GM19023 (cell line): ENCODE data around the gene LRRC75B.
"Not testable (repeated sequence)": the region's sequence is repeated elsewhere in the genome, so short reads cannot be mapped to it uniquely, and the experiment has no call there.

Experiments
- ATAC-seq: cut with Tn5 transposase; IDR thresholded peaks from one replicate; pipeline ENCODE4 v1.9.1; 2021; ENCODE audit warnings: mild to moderate bottlenecking, moderate library complexity; ENCODE audit not compliant: unreplicated experiment

Gene LRRC75B, protein sequence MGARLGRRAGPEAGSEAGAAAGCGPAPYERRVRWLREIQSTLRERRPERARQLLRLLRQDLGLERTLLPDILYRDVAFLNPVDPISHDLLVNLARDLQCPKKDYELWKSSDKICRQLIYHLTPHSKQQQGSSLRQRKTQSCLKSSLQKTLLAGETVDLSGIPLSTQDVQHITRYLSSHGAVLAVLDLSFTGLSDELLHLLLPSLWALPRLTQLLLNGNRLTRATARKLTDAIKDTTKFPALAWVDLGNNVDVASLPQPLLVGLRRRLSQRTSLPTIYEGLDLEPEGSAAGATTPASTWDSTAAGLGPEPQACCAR

DNA sequence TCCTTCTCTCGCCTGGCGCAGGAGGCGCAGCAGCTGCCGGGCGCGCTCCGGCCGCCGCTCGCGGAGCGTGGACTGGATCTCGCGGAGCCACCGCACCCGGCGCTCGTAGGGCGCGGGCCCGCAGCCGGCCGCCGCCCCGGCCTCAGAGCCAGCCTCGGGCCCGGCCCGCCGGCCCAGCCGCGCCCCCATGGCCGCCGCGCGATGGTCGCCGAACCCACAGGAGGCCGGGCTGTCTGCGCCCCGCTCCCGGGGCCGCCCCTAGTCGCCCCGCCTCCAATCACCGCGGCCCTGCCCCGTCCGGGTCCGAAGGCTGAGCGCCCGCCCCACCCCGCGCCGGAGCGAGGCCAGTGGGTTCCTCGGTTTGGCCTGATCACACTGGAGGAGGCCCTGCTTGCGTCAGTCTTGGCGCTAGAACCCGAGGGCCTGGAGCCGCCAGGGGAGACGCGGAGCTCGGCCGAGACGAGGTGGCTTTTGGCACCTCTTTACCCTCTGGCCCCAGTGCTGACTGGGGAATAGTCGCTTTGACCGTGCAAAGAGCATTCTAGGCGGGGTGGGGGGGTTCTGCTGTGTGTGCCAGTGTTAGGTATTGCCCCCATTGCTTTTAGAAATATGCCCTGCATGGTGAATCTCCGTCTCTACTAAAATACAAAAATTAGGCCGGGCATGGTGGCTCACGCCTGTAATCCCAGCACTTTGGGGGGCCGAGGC is at the start of gene LRRC75B:
Gene LRRC75B (minus strand): TSS at position 223 of the 708 bp plus-strand sequence. CDS start 34 bp downstream, at position 189.
- peak; percentile 78 for ATAC-seq

DNA sequence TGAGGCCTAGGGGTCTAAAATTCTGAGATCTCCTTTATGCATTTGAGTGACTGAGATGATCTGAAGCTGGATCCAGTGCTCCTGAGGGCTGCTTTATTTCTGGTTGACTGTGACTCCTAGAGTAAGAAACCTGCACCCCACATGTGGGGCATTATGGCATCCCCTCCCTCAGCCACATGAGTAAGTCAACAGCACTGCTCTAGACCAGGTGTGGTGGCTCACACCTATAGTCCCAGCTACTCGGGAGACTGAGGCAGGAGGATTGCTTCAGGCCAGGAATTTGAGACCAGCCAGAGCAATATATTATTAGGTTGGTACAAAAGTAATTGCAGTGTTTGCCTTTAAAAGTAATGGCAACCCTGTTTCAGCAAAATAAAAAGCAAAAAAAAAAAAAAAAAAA is 49.4 kb upstream of the LRRC75B start:
- ATAC-seq: not testable (repeated sequence)

DNA sequence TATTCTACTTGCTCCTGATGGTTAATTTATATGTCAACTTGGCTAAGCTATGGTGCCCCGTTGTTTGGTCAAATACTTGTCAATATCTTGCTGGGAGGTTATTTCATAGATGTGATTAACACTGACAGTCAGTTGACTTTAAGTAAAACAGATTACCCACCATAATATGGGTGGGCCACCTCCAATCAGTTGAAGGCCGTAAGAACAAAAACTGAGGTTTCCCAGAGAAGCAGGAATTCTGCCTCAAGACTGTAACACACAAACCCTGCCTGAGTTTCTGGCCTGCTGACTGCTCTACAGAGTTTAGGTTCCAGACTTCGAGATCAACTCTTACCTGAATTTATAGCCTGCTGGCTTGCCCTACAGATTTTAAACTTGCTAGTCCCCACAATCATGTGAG is 43.6 kb upstream of the LRRC75B start:
- ATAC-seq: not testable (repeated sequence)

DNA sequence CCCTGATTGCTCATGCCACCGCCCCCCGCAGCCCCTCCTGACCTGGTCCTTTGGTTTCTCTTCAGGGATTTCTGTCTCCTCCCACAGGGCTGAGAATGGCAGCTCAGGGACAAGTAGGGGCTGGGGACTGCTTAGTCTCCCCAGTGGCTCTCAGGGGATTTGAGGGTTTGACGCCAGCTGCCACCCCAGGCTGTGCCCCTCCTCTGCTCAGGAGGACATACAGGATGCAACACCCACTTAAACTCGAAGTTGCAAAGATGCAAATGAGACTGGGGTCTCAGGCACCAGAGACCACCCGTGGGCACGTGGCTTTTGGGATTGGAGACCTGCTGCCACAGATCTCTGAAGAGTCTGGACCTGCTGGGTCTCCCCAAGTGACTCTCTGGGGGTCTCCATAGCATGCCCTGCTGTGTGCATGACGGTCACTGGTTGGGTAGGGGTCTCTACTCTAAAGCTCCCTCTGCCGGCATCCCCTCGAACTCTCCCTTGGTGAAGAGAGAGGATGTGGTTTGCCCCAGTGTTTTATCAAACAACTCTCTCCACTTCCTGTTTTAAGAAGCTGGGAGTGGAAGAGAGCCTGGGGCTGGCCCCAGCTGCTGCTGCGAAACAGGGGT is 42.0 kb upstream of the LRRC75B start:
- ATAC-seq: not testable (repeated sequence)

DNA sequence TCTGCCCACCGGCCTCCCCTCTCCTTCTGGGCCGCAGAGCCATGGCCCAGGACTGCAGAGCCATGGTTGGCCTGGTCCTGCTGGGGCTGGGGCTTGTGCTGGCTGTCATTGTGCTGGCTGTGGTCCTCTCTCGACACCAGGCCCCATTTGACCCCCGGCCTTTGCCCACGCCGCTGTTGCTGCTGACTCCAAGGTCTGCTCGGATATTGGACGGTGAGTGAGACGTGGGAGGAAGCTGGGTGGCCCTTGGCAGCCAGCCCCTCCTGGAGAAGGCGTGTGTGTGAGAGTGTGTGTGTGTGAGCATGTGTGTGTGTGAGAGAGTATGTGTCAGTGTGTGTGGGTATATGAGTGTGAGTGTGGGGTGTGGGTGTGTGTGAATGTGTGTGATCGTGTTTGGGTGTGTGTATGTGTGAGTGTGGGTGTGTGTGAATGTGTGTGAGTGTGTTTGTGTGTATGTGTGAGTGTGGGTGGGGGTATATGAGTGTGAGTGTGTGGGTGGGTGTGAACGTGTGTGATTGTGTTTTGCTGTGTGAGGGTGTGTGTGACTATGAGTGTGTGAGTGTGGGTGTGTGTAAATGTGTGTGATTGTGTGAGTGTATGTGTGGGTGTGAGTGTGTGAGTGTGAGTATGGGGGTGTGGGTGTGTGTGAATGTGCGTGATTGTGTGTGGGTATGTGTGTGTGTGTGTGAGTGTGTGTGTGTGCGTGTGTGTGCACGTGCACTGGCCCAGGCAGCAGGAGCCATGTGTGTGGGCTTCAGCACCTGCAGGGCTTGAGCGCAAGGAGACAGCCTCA is 40.6 kb upstream of the LRRC75B start:
- not testable (repeated sequence) for ATAC-seq

DNA sequence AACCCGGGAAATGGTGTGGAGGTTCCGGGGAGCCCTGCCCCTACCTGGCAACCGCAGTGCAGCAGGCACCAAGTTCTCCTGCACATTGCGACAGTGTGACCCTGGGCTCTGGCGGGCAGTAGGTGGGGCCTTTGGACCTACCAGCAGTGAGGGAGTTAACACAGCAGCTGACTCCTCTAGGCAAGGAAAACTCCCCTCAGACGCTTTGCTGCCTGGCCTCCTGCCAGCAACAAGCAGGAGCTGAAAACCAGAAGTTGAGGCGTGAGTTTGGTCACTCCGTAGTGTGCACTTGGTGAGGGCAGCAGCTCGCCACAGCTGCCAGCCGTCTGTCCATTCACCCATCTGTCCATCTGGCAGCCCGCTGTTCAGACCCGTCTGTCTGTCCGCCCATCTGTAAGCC is 39.8 kb upstream of the LRRC75B start:
- not testable (repeated sequence) for ATAC-seq

DNA sequence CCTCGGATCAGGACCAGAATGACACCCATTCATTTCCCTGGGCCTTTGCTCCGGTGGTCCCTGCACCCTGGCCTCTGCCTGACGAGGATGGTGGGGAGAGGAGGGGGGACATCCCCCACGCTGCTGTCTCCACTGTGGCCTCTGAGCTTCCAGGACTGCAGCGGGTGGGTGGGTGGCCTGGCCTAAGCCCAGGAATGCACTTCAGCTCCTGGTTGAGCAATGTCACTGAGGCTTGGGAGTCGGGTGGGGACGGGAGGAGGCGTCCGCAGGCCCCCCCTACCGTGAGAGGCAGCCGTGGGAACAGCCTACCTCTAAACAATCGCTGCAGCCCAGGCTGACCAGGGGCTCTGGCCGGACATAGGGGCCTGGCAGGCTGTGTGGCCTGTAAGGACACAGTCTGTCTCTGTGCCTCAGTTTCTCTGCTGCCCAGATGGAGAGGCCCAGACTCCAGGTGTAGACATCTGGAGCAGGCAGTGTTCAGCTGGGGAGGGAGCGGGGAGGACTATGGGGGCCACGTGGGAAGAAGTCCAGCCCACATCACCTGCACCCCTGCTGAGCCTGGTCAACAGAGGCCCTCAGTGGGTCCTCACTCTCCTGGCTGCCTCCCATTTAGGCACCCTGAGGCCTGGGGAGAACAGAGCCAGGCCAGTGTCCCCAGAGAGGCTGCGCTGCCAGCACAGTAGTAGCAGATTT is 38.7 kb upstream of the LRRC75B start:
- not testable (repeated sequence) for ATAC-seq

DNA sequence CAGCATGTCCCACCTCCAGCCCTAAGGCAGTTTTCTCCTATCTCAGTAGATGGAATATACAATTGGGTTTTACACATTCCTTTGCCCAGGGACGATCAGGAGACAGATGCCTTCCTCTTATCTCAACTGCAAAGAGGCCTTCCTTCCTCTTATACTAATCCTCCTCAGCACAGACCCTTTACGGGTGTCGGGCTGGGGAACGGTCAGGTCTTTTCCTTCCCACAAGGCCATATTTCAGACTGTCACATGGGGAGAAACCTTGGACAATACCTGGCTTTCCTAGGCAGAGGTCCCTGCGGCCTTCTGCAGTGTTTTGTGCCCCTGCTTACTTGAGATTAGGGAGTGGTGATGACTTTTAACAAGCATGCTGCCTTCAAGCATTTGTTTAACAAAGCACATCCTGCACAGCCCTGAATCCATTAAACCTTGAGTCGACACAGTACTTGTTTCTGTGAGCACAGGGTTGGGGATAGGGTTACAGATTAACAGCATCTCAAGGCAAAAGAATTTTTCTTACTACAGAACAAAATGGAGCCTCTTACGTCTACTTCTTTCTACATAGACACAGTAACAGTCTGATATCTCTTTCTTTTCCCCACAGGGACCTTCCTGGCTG is 38.0 kb upstream of the LRRC75B start:
- ATAC-seq: not testable (repeated sequence)

DNA sequence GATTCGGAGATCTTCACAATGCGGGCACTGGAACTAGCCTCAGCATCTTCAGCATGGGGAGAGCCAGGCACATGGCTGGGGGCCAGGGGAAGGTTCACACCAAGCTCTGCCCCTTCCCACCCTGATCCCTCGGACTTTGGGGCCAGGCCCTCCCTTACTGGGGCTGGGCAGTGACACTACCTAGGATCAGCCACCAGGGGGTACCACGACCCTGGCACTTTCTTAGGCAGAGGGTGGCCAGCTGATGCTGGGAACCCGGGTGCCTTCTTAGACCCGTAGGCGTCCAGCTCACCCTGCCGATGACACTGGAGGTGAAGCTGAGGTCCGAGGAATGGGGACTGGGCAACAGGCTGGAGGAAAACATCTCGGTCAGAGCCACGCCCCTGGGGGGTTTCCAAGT is 36.2 kb upstream of the LRRC75B start:
- ATAC-seq: not testable (repeated sequence)

DNA sequence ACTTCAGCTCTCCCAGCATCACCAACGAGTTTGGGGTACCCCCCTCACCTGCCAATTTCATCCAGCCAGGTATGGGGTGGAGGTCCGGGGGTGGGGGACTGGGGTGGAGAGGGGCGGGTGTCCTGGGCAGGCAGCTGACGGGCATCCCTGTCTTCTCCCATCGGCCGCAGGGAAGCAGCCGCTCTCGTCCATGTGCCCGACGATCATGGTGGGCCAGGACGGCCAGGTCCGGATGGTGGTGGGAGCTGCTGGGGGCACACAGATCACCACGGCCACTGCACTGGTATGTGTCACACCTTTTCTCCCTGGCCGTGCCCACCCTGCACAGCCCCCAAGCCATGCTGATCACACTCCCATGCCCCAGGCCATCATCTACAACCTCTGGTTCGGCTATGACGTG is 35.0 kb upstream of the LRRC75B start:
- ATAC-seq: not testable (repeated sequence)

DNA sequence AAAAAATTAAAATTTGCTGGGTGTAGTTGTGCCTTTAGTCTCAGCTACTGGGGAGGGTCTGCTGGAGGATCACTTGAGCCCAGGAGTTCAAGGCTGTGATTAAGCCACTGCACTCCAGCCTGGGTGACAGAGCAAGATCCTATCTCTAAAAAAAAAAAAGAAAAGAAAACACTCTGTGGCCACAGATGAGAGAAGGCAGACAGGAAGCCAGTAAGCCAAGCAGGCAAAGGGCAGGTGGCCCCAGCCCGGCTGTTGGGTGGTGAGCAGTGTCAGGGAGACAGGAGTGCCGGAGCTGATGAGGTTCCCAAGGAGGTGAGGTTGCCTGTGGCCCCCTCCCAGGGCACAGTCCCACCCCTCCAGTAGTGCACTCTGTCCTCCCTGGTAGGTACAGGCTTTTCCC is 29.7 kb upstream of the LRRC75B start:
- ATAC-seq: not testable (repeated sequence)

DNA sequence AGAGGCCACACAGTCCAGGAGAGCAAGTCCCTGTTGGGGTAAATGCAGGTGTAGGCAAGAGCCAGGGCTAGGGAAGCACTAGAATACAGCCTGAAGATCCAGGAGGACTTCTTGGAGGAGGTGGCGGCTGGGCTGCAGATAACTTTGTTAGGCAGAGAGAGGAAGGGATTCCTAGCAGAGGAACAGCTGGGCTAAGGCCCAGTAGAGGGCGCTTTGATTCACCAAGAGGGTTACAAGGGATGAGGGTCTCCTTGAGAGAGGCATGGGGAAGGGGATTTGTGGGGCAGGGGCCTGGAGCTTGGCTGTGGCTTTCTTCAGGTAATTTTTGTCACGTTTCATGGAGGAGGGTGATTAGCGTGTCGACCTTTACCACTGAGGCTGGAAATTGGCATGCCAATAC is 28.4 kb upstream of the LRRC75B start:
- not testable (repeated sequence) for ATAC-seq

DNA sequence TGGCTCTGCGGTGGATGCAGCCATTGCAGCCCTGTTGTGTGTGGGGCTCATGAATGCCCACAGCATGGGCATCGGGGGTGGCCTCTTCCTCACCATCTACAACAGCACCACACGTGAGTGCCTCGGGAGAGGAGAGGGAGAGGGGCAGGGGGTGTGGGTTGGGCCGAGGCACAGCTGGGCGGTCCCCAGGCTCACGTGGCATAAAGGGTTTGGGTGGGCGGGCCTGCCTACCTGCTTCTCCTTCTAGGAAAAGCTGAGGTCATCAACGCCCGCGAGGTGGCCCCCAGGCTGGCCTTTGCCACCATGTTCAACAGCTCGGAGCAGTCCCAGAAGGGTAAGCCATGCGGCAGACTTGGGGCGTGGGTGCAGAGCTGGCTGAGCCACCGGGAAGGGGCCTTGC is 21.9 kb upstream of the LRRC75B start:
- not testable (repeated sequence) for ATAC-seq

DNA sequence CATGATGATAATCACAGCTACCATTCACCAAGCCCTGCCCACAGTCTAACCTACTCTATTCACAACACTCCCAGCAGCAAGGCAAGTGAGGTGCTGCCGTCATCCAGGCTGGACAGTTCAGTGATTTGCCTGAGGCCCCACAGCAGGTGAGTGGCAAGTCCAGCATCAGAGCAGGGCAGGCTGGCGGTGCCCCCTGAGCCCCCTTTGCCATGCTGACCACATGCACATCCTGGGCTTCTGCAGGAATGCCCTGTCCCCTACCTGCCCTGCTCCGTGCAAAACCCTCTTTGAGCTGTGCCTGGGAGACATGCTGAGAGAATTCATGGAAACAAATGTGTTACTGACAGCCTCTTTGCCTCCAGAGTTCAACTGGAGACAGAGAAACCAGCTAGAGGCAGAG is 17.0 kb upstream of the LRRC75B start:
- ATAC-seq: not testable (repeated sequence)

DNA sequence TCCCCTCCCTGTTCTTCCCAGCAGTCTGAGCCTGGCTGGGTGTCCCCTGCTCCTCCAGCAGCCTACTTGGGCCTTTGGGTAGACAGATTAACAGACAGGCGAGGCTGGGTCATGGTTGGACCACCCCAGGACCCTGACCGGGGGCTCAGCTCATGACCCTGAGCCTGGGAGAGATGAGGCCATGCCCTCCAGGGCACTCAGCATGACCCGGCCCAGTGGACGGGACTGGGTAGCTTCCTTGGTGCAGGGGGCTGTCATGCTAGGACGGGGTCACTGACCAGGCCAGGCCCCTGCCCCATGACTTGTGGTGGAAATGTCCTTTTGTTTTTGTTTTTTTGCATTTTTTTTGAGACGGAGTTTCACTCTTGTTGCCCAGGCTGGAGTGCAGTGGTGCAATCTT is 15.5 kb upstream of the LRRC75B start:
- ATAC-seq: not testable (repeated sequence)

DNA sequence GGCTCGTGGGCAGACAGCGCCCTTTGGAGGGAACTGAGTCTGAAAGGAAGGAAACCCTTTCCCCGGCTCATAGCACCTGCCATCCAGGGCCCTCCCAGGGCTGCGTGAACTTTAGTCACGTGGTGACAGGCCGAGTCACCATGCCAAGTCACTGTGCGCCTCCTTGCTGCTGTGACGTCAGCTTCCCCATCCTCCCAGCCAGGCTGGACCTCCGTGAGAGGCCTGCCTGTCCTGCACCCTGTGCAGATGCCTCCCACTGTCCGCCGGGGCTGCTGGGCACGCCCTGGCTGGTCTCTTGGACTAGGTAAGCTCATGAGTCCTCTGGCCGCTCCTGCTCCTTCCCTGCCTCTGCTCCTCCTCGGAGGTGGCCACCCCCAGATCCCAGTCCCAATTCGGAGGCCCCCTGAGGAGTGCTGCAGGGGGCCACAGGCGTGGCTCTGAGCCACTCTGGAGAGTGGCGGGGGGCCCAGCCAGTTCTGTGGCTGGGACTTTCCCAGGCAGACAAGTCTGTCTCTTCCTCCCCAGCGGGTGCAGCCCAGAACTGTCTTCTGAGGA is 14.6 kb upstream of the LRRC75B start:
- ATAC-seq: peak; percentile 60

DNA sequence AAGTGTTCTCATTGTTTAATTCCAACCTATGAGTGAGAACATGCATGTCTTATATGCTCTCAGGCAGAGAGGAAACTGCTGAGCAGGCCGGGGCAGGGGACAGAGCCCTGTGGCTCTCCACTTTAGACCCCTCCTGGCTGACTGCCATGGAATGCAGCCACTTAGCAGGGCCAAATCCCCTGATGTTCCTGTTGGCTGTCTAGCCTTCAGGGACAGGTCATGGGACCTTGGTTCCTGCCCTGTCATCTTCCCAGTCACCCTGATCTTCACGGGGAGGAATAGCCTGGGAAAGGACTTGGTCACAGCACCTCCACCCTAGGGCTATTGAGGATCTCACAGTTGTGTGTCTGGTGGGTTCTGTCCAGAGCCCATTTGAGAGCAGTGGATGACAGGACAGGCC is 13.5 kb upstream of the LRRC75B start:
- ATAC-seq: not testable (repeated sequence)

DNA sequence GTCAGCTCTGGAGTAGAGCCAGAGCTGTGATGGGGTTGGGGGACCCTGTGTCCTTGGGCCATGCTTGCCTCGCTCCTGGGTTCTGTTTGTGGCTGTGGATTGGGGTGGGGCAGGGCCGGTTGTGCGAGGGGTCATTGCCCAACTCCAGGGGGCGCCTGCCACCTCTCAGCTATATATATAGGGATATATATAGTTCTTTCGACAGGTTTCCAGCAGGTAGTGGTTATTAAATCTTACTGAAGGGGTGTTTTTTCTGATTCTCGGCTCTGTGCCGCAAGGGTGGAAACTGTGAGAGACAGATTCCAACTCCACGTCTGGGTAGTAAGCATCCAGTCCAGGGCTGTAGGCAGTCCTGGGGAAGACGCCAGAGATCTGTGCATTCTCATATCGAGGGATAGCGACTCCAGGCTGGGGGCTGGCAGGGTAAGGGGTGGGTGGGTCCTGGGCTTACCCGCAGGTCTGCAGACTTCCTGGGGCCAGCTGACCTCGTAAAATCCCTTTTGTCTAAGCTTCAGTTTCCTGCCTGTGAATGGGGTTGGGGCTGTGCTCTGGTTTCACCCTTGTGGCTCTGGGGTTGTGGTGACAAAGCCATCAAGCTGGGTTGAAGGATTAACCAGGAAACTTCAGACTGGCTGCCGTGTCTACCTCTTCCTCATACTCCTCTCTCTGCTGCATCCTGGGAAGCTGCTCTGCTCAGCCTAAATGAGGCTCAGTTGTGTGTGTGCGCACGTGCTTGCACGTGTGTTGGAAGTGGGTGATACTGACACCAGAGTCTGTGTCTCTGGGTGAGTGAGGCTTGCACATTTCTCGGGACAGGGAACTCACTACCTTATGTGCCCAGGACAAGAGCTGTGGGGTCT is 11.1 kb upstream of the LRRC75B start:
- not testable (repeated sequence) for ATAC-seq
